GM18867 (cell line): Measurements from ENCODE around the gene KRT32.
"Not testable (repeated sequence)": the region's sequence is repeated elsewhere in the genome, so short reads cannot be mapped to it uniquely, and the experiment has no call there.

Experiments
- ATAC-seq: cut with Tn5 transposase; IDR thresholded peaks from one replicate; pipeline ENCODE4 v1.9.1; 2021; ENCODE audit warnings: mild to moderate bottlenecking, moderate library complexity; ENCODE audit not compliant: unreplicated experiment

KRT32 gene

GRCh38 chr17:41430376-41430775, 36.8 kb downstream of the KRT32 start:
- not testable (repeated sequence) for ATAC-seq

DNA sequence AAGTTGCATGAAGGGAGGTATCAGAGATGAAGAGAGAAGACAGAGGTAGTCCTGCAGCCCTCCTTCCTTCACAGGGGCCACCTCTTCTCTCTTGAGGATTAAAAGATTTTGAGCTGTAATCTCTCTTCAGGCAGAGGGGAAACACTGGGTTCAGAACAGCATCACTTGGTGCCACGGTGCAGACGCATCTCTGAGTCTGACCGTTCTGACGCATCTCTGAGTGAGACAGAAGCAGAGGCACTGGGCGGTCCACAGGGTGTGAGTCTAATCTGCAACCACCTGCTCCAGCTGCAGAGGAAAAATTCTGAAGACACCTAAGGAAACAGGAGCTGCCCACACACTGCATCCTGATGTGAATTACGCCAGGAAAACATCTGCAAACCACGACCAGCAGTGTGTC, 37.5 kb downstream of the KRT32 start:
- ATAC-seq: no peak

DNA sequence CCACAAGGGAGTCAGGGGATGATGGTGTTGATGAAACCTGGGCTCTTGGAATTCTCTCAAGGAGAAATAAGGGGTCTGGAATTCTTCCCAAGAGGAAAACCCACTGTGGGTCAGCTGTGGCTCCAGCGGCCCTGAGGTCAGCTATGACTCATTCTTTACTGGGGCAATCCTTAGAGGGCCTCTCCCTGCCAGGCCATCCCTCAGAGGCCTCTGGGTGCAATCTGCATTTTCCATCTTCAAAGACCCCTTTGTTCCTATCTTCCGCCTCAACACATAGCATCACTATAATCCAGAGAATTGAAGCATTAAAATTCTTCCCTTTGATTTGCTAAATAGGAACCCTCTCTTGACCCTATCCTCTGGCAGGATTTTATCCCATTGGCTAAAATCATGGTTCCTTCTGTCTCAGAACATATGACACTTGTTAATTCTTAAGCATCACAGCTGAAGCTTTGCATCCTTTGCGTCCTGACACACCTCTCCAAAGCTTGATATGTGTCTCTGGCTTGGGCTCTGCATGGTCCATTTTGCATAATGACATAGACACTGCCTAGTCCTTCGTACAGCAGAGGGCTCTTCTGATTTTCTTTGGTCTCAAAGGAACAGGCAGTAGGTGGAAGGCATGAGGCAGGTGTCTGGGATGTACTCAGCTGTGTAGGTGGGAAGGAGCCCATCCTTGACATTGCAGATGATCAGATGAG, 38.4 kb downstream of the KRT32 start:
- ATAC-seq: no peak

- ATAC-seq: no peak
Measured at GRCh38 chr17:41424111-41424635, 43.0 kb downstream of the KRT32 start, which contains the start of gene KRT37. Gene KRT37 (minus strand): TSS chr17:41424585. CDS start chr17:41424523, 62 bp downstream.

DNA sequence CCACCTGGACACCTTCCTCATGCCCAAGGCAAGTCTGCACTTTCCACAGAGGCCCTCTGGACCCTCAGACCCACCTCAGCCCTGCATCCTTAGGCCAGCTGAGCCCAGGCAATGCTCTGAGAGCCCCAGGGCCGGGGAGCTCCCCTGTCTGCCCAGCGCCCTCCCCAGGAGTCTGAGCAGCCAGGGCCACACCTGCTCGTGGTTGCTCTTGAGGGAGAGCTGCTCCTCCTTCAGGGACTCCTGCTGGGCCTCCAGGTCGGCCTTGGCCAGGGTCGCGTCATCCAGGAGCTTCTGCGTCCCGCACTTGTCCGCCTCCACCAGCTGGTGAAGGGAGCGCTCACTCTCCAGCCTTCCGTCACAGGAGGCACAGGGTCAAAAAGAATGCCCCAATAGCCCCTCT, 44.6 kb downstream of the KRT32 start:
- ATAC-seq: not testable (repeated sequence)

GRCh38 chr17:41421617-41422016, 45.6 kb downstream of the KRT32 start:
- ATAC-seq: no peak

DNA sequence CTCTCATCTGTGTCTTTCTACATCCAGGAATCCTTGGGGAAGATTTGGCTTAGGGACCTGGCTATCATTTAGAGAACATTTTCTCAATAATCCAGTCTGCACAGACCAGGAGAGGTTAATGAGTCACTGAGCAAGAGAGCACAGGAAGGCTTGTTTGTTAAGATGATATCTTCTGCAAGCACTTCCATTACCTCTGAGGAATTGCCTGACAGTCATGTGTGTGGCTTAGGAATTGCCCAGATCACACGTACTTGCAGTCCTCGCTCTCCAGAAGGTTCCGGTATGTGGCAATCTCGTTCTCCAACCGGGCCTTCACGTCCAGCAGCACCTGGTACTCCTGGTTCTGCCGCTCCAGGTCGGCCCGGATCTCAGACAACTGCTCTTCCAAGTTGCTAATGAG, 46.1 kb downstream of the KRT32 start:
- no peak for ATAC-seq

- no peak for ATAC-seq
Measured at GRCh38 chr17:41420134-41420533, 47.1 kb downstream of the KRT32 start.

GRCh38 chr17:41419716-41420115, 47.5 kb downstream of the KRT32 start:
- no peak for ATAC-seq

GRCh38 chr17:41418116-41418860, 48.9 kb downstream of the KRT32 start:
- no peak for ATAC-seq

- no peak for ATAC-seq
Measured at GRCh38 chr17:41417576-41418015, 49.6 kb downstream of the KRT32 start.

GRCh38 chr17:41417127-41417526, 50.1 kb downstream of the KRT32 start:
- no peak for ATAC-seq

- no peak for ATAC-seq
Measured at GRCh38 chr17:41416479-41416878, 50.7 kb downstream of the KRT32 start.

DNA sequence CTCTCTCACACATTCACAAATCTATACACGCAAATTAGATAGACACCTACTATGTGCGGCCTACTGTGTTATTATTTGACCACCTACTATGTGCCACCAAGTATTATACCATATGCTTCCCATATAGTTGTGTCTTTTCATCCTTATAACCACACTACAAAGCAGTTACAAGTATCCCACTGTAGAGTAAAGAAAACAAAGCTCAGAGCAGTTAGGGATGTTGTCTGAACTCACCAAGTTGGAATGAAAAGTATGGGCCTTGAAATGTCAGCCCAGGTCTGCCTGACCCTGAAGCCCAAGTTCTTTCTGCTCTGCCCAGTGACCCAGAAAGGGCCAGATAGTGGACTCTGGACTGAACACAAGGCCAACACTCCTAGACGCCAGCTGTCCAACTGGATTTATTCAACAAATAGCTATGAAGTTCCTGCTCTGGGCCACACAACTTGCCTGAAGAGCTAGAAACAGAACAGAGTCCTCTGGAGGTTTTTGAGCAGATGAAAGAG, 51.3 kb downstream of the KRT32 start:
- no peak for ATAC-seq

- ATAC-seq: no peak
Measured at GRCh38 chr17:41415411-41415810, 51.8 kb downstream of the KRT32 start.

DNA sequence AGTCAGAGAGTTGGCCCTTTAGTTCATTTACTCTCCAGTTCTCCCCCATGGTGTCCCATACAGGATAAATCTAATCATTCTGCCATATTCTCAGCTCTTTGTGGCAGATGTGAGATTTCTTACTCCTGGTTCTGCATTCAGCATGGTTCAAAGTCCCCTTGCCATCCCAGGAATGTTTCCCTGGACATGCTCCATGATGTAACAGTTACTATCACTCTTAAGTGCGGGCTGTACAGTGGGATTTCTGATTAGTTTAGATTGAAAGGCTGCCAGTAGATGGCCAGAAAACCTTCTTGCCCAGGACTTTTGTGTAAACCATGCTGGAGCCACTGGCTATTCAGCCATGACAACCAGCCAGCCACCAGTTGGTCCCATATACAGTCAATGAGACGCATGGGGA, 53.2 kb downstream of the KRT32 start:
- ATAC-seq: no peak

- no peak for ATAC-seq
Measured at GRCh38 chr17:41413353-41413957, 53.7 kb downstream of the KRT32 start.

DNA sequence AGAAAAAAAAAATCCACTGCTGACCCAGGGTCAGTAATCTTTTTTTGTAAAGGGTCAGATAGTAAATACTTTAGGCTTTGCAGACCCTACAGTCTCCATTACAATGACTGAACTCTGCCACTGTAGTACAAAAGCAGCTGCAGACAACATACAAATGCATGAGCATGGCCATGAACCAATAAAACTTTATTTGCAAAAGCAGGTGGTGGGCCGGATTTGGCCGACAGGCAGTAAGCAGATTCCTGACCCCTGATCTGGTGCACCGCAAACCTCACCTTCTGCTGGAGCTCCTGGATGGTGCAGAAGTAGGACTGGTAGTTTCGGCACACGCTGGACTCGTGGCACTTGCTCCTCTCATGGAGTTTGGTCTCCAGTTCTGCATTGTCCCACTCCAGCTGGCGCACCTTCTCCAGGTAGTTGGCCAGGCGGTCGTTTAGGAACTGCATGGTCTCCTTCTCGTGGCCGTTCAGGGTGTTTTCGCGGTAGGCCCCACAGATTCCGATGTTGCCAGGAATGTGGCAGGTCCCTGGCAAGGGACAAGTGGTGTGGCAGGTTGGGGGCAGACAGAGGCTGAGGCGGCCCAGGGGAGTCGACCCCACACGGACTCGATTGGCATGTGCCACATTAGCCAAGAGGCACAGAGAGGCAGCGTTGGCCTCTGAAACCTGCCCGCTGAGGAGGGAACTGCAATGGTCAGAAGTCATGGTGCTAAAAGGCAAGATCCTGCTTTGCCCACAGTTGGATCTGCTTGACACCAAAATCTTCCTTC, 55.9 kb downstream of the KRT32 start:
- ATAC-seq: no peak
